MG63 (cell line): ENCODE results near the gene ATP2B2. TPM values are rescaled to one million over a fixed set of nuclear protein-coding genes. Genes with fewer than 3 reads are reported as not detected.
"Not testable (repeated sequence)": the region's sequence is repeated elsewhere in the genome, so short reads cannot be mapped to it uniquely, and the experiment has no call there.

ENCODE experiments used
- DNase-seq: peaks from one replicate; pipeline ENCODE4 v3.0.0-alpha.2; 2020
- H3K27me3 ChIP-seq: fragments of 250-450 bp; sonication (Bioruptor Pico); 2 replicates; pipeline ENCODE4 v1.5.1; 2020; ENCODE audit warnings: mild to moderate bottlenecking, moderate library complexity
- H3K36me3 ChIP-seq: fragments of 250-450 bp; sonication (Bioruptor Pico); 2 replicates; pipeline ENCODE4 v1.5.1; 2020; ENCODE audit warnings: mild to moderate bottlenecking, moderate library complexity
- H3K4me3 ChIP-seq: fragments of 250-450 bp; sonication (Bioruptor Pico); 2 replicates; pipeline ENCODE4 v1.5.1; 2020; ENCODE audit warnings: mild to moderate bottlenecking, moderate library complexity
- H3K9me3 ChIP-seq: fragments of 250-450 bp; sonication (Bioruptor Pico); 2 replicates; pipeline ENCODE4 v1.5.1; 2020; ENCODE audit warnings: mild to moderate bottlenecking, moderate library complexity
- total RNA-seq: library from RNA; depleted of rRNA; stranded (reverse); fragments of >200 nt; shearing (Covaris generic); gene quantifications from 2 replicates; pipeline ENCODE4 v1.2.3, GENCODE V29; 2014; ENCODE audit warnings: low replicate concordance

The ATP2B2 gene
- total RNA-seq, 1 experiment from 2014 or later: 0.03 TPM

DNA sequence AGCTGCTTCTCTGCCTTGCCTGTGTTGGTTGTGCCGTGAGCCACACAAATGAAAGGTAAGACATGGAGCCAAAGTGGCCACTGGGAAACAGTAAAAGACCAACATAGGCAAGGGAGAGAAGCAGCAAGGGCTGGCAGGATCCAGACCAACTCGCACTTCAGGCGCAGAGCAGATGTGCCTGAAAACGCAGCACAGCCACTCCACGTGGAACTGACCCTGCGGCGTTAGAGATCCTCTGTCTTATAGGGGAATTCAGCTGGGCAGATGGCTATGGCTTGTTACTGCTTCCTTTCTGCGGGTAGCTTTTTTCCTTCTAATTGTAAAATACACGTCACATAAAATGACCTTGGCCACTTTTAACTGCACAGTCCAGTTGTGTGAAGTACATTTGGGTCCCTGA, 202.3 kb downstream of the ATP2B2 start:
- H3K27me3 ChIP-seq: no peaks in the 10 kb centered on the region
- no peak overlapping the region for H3K4me3 ChIP-seq
- peaks cover 20% of the 10 kb centered on the region for H3K36me3 ChIP-seq
- H3K9me3 ChIP-seq: no peaks in the 10 kb centered on the region
- DNase-seq: no peak

DNA sequence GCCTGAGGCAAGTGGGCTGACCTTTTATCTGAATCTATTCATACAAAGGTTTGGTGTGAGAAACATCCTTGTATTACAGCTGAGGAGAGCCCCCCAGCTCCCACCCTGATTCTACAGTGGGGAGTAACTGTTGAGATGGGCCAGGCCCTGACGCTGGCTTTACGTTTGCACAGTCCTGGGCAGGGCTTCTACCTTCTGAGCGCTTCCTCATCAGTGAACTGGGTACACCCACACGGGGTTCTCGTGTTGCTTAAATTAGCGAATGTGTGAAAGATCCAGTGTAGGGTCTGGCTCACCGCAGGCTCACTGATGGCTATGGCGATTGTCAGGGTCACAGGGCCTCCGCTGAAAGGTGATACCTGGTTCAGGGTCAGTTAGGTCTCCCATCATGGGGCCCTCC, 205.3 kb downstream of the ATP2B2 start:
- H3K4me3 ChIP-seq: no peak overlapping the region
- H3K27me3 ChIP-seq: no peaks in the 10 kb centered on the region
- H3K36me3 ChIP-seq: peaks cover 23% of the 10 kb centered on the region
- DNase-seq: no peak
- no peaks in the 10 kb centered on the region for H3K9me3 ChIP-seq

DNA sequence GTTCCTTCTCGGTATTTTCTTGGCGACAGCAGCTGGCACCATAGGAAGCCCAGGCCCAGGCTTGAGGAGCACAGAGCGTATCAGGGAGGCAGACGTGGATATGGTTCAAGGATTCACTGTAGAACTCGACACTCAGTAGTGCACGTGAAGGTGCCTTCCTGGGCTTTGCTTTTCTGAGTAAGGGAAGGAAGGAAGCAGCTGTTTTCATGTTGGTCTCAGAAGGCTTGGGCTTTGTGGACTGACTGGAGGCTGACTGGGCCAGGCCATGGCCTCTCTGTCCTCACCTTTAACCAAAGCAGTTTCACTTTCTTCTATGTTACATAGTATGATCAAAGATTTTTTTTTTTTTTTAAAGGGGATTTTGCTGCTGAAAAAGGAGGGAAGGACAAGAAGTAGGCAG, 205.7 kb downstream of the ATP2B2 start:
- H3K27me3 ChIP-seq: no peaks in the 10 kb centered on the region
- no peak overlapping the region for H3K4me3 ChIP-seq
- H3K36me3 ChIP-seq: peaks cover 26% of the 10 kb centered on the region
- no peaks in the 10 kb centered on the region for H3K9me3 ChIP-seq
- no peak for DNase-seq

DNA sequence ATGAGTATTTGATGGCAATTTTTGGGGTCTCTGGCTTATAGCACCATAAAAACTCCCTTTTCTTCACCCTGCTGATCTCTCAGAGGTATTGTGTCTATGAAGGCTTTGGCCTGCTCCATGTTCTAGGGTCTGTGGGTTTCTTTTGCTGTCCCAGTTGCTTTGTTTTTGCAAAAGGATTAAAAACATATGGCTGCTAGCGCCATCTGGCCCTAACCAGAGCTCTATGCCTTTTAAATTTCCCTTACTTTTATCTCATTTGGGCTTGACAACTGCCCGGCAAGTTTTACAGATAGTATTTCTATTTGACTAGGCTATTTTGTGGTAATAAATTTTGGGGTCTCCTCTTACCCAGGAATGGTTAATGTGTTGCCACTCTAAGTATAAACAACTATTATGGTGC, 206.2 kb downstream of the ATP2B2 start:
- H3K27me3 ChIP-seq: no peaks in the 10 kb centered on the region
- H3K4me3 ChIP-seq: no peak overlapping the region
- no peaks in the 10 kb centered on the region for H3K9me3 ChIP-seq
- DNase-seq: no peak
- peaks cover 25% of the 10 kb centered on the region for H3K36me3 ChIP-seq

DNA sequence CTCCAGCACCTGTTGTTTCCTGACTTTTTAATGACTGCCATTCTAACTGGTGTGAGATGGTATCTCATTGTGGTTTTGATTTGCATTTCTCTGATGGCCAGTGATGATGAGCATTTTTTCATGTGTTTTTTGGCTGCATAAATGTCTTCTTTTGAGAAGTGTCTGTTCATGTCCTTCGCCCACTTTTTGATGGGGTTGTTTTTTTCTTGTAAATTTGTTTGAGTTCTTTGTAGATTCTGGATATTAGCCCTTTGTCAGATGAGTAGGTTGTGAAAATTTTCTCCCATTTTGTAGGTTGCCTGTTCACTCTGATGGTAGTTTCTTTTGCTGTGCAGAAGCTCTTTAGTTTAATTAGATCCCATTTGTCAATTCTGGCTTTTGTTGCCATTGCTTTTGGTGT, 207.3 kb downstream of the ATP2B2 start:
- H3K27me3 ChIP-seq, H3K9me3 ChIP-seq, H3K4me3 ChIP-seq, DNase-seq: not testable (repeated sequence)
- peaks cover 16% of the 10 kb centered on the region for H3K36me3 ChIP-seq

DNA sequence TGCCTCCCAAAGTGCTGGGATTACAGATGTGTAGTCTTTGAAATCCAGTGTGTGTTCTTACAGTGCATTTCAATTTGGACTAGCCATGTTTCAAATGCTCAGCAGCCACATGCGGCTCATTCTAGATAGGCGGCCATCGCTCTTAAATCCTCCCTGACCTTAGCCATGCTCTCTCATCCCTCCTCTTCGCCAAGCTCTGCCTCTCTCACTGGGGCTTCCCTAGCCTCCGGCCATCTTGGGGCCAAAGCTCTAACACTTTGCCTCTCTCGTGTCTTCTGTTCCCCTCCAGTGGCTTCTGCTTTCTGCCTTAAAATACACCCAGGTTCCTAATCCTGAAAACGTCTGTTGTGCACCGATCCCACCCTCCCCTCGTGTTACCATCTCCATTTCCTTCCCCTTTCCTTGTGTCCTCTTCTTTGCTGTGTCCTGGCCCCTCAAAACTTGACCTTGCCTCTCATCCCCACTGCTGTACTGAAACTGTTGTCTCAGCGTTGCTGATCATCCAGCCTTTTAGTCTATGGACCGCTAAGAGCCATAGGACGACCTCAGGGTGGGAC, 211.3 kb downstream of the ATP2B2 start:
- H3K9me3 ChIP-seq: no peaks in the 10 kb centered on the region
- no peaks in the 10 kb centered on the region for H3K27me3 ChIP-seq
- no peak overlapping the region for H3K4me3 ChIP-seq
- peaks cover 9% of the 10 kb centered on the region for H3K36me3 ChIP-seq
- DNase-seq: no peak

DNA sequence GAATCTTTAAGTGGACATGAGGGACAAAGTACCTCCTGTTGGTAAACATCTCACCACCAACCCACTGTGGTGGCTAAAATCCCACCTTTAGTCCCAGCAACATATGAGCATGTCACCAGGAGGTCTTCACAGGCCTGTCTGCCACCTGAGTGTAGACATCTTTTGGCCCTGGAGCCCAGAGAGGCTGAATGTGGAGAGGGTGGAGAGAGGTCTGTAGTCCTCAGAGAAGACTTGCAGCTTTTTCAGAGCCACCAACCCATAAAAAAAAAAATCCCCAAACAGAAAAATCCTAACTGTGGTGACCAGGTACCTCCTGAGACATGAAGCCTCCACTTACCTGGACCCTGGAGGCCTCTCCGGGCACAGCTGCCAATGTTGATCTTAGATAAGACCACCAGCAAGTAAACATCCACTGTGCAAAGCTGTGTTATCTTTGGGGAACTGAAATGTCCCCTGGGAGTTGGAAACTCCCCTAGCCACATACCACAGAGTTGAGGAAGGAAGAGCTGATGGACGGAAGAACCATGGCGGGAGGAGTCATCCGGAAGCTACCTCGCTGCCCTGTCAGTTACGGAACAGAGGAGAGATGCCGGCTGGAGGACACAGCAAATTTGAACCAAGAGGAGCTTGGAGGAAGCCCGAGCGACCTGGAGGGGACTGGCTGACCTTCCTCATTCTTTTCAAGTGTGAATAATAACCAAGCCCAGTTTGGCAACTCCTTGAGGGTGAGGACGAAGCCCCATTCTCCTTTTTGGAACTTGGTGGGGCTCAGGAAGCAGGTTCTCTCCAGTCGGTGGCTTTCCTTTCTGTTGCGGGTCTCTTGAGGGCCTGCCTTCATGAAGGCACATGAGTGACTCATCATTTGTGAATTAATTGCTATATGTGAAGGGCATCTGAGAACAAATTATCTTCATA, 212.6 kb downstream of the ATP2B2 start, which contains the start of gene GHRL:
TSS of gene GHRL (minus strand) at position 443 of the 915 bp plus-strand sequence. CDS start 2,767 bp downstream, outside the sequence.
- no peaks in the 10 kb centered on the region for H3K27me3 ChIP-seq
- DNase-seq: no peak
- H3K4me3 ChIP-seq: no peak within 1 kb of the TSS
- peaks cover 9% of the 10 kb centered on the region for H3K36me3 ChIP-seq
- no peaks in the 10 kb centered on the region for H3K9me3 ChIP-seq

DNA sequence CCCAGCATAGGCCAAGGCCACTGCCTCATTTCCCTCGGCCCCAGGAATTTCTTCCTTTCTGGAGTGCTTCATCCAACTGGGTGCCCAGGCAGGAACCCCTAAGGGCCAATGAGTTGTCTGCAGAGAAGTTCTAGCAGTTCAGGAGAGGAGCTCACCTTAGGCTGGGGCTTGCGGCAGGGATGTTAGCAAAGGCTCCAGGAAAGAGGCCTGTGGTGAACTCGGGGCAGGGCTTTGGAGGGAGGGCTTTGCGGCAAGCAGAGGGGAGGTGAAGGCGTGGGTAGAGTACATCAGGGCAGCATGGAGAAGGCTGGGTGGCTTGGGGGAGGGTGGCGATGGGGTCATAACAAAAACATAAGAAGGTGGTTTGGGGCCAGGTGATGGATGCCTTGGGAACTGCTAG, 213.7 kb downstream of the ATP2B2 start:
- Histone ChIP-seq H3K36me3 (peaks cover 10% of the 10 kb centered on the region), H3K9me3 (no peaks in the 10 kb centered on the region), H3K4me3 (no peak overlapping the region), H3K27me3 (no peaks in the 10 kb centered on the region)
- no peak for DNase-seq

DNA sequence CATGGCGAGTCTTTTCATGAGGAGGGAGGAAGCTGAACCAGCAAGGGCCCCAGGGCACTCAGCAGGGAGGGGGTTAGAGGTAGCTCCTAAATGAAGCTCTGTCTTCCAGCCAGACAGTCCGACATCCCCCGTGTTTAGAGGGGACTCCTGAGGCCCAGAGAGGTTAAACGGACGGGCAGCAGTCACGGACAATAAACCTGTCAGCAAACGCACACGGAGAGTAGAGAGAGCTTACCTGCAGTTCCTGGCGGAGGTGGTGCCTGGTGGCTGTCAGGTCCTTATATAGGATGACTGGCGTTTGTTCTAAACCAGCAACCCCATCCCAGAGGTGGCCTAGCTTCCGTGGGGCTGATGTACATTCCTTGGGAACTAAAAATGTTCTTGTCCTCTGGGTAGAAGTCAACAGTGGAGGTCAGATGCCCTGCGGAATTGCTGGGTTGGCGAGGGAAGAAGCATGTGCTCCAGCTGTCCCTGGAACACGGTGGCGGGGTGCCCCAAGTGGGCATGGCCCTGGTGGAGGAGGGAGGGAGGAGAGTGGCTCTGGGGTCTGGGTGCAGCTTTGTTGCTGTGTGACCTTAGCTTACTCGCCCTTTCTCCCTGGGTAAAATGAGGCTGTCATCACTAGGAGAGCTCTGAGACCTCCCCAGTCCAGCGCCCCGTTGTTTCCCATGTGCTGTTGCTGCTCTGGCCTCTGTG, 214.8 kb downstream of the ATP2B2 start:
- no peaks in the 10 kb centered on the region for H3K27me3 ChIP-seq
- no peak overlapping the region for H3K4me3 ChIP-seq
- peaks cover 7% of the 10 kb centered on the region for H3K36me3 ChIP-seq
- H3K9me3 ChIP-seq: no peaks in the 10 kb centered on the region
- no peak for DNase-seq

DNA sequence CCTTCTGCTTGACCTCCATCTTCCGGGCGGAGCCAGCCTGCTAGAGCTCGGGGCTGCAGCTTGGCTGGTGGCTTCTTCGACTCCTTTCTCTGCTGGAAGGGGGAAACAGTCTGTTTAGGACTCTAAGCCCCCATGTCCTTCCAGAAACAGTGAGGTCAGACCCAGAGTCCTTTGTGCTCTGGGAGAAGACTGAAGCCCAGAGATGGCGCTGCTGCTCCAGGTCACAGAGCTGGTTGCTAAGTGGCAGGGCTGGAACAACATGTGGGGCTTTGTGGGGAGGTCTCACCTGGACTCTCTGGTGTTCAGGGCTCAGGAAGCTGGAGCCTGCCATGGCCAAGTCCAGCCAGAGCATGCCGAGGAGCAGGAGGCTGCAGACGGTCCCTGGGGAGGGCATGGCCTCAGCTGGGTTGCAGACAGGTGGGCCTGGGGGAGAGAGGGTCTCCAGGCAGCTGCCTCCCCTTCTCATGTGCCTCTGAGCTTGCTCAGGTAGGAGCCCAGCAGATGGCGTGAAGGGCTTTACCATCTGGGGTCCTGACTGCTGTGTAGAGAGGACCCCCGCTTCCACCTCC, 215.5 kb downstream of the ATP2B2 start:
- no peaks in the 10 kb centered on the region for H3K9me3 ChIP-seq
- no peaks in the 10 kb centered on the region for H3K27me3 ChIP-seq
- H3K4me3 ChIP-seq: no peak overlapping the region
- no peak for DNase-seq
- H3K36me3 ChIP-seq: peaks cover 5% of the 10 kb centered on the region

DNA sequence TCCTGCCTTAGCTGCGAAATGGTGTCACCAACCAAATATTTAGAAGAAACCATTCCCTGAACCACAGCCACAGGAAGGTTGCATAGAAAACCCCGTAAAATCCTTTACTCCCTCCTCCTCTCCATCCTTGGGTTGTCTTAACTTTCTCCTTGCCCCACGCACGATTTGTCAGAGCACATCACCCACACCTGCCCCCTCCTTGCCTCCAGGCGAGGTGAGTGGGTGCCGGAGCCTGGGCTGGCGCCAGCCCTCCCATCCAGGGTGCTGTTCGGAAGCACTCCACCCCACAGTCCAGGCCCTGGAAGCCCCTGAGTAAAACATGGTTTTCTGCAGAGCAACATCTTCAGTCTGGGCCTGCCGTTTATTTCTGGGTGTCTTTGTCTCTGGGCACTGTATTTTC, 216.3 kb downstream of the ATP2B2 start:
- Histone ChIP-seq H3K4me3 (no peak overlapping the region), H3K27me3 (no peaks in the 10 kb centered on the region), H3K36me3 (peaks cover 4% of the 10 kb centered on the region), H3K9me3 (no peaks in the 10 kb centered on the region)
- DNase-seq: no peak

DNA sequence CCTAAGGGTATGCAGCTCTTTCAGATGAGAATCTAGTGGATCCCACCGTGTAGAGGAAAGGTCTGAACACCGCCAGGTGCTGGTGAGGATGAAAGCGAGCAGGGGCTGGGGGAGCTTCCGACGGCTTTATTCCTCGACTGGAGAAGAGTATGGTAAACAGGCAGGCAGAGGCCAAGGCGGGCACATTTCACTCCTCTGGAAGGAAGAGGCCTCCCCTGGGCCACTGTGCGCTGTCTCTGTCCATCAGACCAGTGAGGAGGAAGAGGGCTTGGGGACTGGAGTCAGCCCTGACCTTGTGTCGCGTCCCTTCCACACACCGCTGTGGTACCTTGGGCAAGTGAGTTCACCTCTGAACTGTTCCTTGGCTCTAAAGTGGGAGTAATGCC, 216.8 kb downstream of the ATP2B2 start:
- no peaks in the 10 kb centered on the region for H3K9me3 ChIP-seq
- no peak for DNase-seq
- no peak overlapping the region for H3K4me3 ChIP-seq
- no peaks in the 10 kb centered on the region for H3K27me3 ChIP-seq
- H3K36me3 ChIP-seq: peaks cover 4% of the 10 kb centered on the region

DNA sequence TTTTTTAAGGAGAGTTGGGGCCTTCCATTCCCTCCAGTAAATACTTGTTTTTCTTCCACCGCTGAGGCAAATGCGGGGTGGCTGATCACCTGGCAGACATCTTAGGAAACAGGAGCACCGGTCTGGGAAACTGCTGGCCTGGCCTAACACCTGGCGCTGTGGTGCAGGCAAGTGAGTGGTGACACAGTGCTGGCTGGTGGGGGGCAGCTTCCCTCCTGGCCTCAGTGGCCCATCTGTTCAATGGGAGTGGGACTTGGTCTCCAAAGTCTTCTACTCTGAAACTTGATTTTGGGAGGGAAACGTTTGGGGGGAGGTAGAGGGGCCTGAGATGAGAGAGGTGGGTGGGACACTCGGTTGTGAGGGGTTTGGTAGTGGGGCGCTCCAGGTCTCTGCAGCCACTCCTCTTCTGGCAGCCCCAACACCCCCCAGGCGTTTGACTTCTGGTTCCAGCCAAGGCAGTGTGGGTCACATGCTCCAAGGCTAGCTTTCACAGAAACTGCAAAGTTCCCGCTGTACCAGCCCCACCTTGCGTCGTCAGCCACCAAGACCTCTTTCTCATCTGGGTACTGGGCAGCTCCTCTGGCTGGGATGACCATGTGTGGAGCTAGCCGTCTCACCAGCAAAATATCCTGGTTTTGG, 217.3 kb downstream of the ATP2B2 start:
- no peak overlapping the region for H3K4me3 ChIP-seq
- H3K36me3 ChIP-seq: peaks cover 7% of the 10 kb centered on the region

DNA sequence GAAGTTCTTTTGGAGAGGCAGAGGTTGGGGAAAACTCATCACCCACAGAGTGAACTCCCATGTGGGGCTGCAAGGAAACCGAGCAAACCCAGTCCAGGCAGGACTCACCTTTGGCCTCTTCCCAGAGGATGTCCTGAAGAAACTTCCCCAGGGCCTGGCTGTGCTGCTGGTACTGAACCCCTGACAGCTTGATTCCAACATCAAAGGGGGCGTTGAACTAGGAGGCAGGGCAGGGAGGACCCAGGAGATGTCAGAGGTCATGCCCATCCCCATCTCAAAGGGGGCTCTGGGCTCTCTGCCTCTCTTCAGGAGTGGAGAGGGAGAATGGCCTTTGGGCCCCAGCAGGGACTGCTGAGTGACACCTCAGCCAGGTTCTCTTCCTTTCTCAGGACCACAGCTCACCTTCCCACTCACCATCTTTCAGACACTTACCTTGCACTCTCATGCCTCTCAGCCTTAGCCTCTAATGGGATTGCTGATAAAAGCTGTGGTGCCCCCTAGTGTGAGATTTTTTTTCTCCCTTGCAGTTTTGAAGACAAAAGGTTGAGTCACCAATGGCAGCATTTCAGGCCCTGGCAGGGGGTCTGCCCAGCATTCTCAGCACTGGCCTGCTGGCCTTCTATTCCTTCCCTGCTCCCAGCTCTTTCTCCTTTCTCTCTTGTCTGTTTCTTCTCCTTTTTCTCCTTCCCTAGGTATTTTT, 218.6 kb downstream of the ATP2B2 start:
- Histone ChIP-seq H3K27me3 (no peaks in the 10 kb centered on the region), H3K9me3 (no peaks in the 10 kb centered on the region), H3K36me3 (peaks cover 9% of the 10 kb centered on the region), H3K4me3 (no peak overlapping the region)
- DNase-seq: peak; percentile 70

More for the DNA sequence above, 217.3 kb downstream of the ATP2B2 start:
- H3K27me3 ChIP-seq: no peaks in the 10 kb centered on the region
- no peak for DNase-seq
- H3K9me3 ChIP-seq: no peaks in the 10 kb centered on the region

DNA sequence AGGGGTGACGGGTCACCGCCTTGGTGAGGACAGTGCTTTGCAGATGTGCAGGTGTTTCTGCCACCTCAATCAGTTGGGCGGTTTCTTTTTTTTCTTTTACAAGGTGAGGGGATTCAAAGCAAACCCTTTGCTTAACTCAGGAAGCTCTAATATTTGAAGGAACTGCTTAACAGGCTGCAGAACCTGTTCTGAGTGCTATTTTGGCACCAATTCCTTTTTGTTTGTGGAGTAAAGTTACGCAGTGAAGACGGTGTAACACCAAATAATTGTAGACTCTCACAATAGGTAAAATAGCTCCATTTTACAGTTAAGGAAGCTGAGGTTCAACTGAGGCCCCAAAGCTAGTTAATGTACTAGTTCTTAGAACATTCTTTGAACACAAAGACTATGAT, 219.3 kb downstream of the ATP2B2 start:
- Histone ChIP-seq H3K36me3 (peaks cover 9% of the 10 kb centered on the region), H3K4me3 (no peak overlapping the region), H3K27me3 (no peaks in the 10 kb centered on the region), H3K9me3 (no peaks in the 10 kb centered on the region)
- DNase-seq: no peak
